ENCODE measurements around the gene ZNF451.
"Not testable (repeated sequence)": the region's sequence is repeated elsewhere in the genome, so short reads cannot be mapped to it uniquely, and the experiment has no call there.

The ZNF451 gene

DNA sequence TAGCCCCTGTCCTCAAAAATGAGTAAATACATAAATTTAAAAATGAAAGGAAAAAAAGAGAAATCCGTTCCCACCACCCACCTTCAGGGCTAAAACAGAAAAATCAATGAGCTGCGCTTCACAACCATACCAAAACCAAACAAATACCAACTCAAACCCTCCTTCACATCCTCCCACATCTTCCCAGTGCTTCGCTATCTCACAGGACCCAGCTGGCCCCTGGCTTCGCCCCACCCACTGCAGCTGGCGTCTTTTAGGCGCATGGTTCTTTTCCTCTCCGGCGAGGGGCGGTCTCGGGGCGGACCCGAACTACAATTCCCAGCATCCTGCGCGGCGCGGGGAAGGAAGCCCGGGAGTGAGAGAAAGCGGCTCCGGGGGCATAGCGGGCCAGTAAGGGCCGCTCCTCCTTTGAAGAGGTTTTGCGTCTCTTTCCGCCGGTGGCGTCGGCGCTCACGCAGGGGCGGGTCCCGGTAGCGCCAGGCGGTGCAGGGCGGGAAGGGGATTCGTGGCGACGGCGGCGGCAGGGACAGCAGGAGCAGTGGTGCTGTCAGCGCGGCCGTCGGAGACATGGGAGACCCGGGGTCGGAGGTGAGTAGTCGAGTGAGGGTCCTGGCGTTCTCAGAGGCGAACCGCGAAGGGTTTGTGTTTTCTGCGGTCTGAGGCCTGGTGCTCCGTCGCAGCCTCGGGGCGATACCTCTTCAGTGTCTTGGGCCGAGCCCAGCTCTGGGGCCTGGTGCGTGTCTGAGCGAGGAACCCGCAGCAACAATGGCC, at the start of gene ZNF451:
Gene ZNF451, plus strand, starts transcription at position 502 of the 771 bp plus-strand sequence. Its CDS starts 66 bp downstream, at position 568.
- DNase-seq (ENCODE audit: low spot score), result peak; percentile 98

DNA sequence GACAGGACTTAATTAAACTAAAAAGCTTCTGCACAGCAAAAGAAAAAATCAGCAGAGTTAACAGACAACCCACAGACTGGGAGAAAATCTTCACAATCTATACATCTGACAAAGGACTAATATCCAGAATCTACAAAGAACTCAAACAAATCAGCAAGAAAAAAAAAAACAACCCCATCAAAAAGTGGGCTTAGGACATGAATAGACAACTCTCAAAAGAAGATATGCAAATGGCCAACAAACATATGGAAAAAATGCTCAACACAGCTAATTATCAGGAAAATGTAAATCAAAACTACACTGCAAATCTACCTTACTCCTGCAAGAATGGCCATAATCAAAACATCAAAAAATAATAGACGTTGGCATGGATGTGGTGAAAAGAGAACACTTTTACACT, 45.9 kb upstream of the ZNF451 start:
- DNase-seq (ENCODE audit: low spot score), result not testable (repeated sequence)

DNA sequence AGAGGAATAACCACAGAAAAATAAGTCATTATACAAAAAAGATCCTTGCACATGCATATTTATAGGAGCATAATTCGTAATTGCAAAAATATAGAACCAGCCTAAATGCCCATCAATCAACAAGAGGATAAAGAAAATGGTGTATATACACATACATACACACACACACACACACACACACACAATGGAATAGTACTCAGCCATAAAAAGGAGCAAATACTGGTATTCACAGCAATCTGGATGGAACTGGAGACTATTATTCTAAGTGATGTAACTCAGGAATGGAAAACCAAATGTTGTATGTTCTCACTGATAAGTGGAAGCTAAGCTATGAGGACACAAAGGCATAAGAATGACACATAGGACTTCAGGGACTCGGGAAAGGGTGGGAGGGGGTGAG, 45.4 kb upstream of the ZNF451 start:
- no peak for DNase-seq (ENCODE audit: low spot score)

GRCh38 chr6:57046332-57047256, 43.4 kb upstream of the ZNF451 start, which contains the start of gene KIAA1586:
Gene KIAA1586 (plus strand): TSS chr6:57046693. CDS start chr6:57046756, 63 bp downstream.
- peak; percentile 95 for DNase-seq (ENCODE audit: low spot score)

DNA sequence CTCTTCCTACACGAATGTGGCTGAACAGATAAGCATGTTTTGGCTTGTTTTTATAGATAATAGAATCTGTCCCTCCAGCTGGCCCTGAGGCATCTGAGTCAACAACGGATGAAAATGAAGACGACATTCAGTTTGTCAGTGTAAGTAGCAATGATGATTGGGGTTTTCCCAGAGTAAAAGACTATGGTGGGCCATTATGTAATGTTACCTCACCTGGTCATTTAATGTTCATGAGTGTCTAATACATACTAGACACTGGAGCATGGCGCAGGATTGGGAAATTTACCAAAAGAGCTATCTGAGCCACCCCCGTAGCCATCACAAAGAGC, 42.8 kb upstream of the ZNF451 start:
- not testable (repeated sequence) for DNase-seq (ENCODE audit: low spot score)

- DNase-seq (ENCODE audit: low spot score), result not testable (repeated sequence)
These were observed 42.1 kb upstream of the ZNF451 start for GRCh38 chr6:57047859-57048258.

GRCh38 chr6:57048577-57048976, 41.4 kb upstream of the ZNF451 start:
- no peak for DNase-seq (ENCODE audit: low spot score)

DNA sequence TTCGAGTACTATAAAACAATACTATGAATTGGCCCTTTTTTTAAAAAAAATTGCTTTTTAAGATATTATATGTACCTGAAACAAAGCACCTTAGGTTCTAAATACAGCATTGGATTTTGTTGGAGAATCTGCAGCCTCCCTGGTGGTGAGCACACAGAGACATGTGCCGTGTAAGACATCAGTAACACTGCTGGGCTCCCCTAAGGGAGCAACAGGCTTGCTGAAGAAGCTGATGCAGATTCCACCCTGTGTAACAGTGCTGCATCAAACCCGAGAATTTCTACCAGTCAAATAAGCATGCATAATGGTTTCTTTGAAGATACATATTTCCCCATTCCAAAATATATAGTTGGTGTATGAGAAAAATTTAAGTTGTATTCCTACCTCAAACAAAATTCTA, 26.1 kb upstream of the ZNF451 start:
- DNase-seq (ENCODE audit: low spot score), result no peak

GRCh38 chr6:57064809-57065208, 25.2 kb upstream of the ZNF451 start:
- DNase-seq (ENCODE audit: low spot score), result peak; percentile 56

- DNase-seq (ENCODE audit: low spot score), result no peak
These were observed 21.9 kb upstream of the ZNF451 start for GRCh38 chr6:57068061-57068460.

DNA sequence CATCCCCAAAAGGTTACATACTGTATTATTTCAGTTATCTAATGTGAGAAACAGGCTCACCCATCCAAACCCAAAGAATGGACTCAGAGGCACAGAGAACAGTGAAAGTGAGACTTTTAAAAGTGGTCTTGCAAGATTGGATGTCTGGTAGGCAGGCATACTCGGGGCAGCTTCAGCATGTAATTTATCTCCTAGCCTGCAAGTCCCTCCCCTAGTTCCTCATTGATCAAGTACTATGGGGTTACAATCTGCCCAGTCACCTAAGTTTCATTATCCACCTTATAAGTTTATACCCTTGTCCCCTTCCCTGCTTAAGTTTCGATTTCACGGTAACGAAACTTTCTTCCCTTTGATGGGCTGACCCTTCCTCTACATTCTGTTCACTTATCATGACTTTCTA, 20.8 kb upstream of the ZNF451 start:
- no peak for DNase-seq (ENCODE audit: low spot score)

DNA sequence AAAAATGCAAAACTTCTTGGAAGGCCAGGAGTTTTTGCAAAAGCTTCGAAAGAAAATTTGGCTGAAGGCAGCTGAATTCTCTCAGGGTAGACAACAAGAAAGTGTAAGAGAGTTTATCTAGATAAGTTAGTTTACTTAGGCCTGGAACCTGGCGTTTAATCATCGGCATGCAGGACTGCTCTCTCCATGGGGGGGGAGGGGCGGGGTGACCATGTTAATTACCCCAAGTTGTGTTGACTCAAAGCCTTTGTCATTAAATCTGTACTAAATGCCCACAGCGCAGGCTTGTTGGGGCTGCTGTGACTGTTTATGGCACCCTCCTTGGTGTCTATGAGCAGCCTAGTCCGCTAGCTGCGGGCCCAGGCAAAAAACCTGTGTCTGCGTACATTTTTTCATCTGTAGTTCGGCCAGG, 20.1 kb upstream of the ZNF451 start:
- no peak for DNase-seq (ENCODE audit: low spot score)

- DNase-seq (ENCODE audit: low spot score), result no peak
These were observed 17.9 kb upstream of the ZNF451 start for GRCh38 chr6:57072108-57072507.

GRCh38 chr6:57074383-57074782, 15.6 kb upstream of the ZNF451 start:
- no peak for DNase-seq (ENCODE audit: low spot score)

GRCh38 chr6:57075092-57075491, 14.9 kb upstream of the ZNF451 start:
- DNase-seq (ENCODE audit: low spot score), result no peak

- no peak for DNase-seq (ENCODE audit: low spot score)
These were observed 11.3 kb upstream of the ZNF451 start for GRCh38 chr6:57078531-57079207.

DNA sequence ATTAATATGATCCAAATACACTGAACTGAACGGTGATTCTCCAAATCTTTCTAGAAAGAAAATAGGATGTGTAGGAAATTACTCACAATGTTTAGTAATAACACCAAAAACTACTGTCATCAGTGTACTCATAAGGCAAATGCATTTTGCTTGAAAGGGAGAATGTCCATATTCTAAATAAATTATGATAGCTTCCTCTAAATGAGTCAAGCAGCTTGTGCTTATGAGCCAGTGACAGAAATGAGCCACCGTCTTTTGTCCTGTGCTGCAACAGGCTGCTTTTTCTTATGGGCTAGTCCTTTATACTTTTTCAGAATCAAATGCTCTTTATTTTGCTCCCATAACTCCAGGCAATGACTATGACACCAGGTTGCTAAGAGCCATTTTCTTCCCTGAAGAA, 4.5 kb upstream of the ZNF451 start:
- no peak for DNase-seq (ENCODE audit: low spot score)

DNA sequence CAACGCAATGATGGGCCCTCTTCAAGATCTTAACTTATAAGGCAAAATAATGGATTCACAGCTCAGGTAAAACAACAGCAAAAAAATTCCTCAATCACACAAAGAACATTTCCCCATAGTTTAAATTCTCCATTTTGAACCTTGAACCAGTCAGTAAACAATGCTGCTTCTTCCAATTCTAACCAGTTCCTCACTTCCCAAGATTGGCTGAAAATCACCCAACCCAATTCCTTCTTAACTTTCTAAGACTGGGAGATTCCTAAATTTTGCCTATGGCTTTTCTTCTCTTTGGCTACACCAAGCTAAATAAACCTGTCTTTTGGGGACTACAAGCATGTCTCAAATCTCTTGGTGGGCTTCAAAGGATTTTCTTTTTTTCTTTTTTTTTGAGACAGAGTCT, 3.1 kb upstream of the ZNF451 start:
- DNase-seq (ENCODE audit: low spot score), result no peak

- no peak for DNase-seq (ENCODE audit: low spot score)
These were observed 2.1 kb upstream of the ZNF451 start for GRCh38 chr6:57087916-57088315.

- no peak for DNase-seq (ENCODE audit: low spot score)
These were observed 723 bp upstream of the ZNF451 start for GRCh38 chr6:57089265-57089664.

- not testable (repeated sequence) for DNase-seq (ENCODE audit: low spot score)
These were observed 575 bp downstream of the ZNF451 start for GRCh38 chr6:57090458-57091067.

DNA sequence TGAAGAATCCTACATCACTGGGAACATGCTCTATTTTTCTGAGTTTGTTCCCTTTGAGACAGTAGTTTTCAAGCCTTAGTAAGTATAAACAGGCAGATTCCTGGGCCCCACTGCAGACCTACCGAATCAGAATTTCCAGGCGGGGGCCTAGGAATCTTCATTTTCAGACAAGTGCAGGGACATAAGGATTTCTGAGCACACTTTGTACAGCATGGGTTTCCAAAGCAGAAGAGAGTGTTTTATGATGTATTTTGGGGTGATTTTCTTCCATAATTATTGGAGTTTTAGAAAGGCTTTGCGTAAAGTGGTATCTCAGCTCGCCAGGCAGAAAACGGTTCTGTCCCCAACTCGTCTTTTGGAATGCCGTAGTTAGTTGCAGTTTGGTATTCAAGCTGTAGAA, 1.4 kb downstream of the ZNF451 start:
- not testable (repeated sequence) for DNase-seq (ENCODE audit: low spot score)
